B cell (primary cell): Measurements from ENCODE around the gene ST6GALNAC5. TPM values are rescaled to one million over a fixed set of nuclear protein-coding genes. Genes with fewer than 3 reads are reported as not detected.

Experiments used
- ATAC-seq: fragments of 200-7000 bp; cut with Tn5 transposase; one replicate; pipeline ENCODE4 v1.10.0; 2021; ENCODE audit warnings: low read depth, mild to moderate bottlenecking, moderate number of reproducible peaks, moderate library complexity
- CTCF ChIA-PET: fragments of 350-600 bp; sonication (Branson Sonifier 250); formaldehyde crosslinking; loops from one replicate; lab custom pipeline; 2021; ENCODE audit warnings: antibody characterized with exemption, inconsistent platforms; lab: Charles Lee
- POLR2A ChIA-PET: fragments of 350-600 bp; sonication (Branson Sonifier 250); formaldehyde crosslinking; loops from one replicate; lab custom pipeline; 2021; ENCODE audit warnings: antibody characterized with exemption; lab: Charles Lee
- DNase-seq: peaks from one replicate; pipeline ENCODE4 v3.0.0; 2013
- H2AFZ ChIP-seq: 2 replicates; pipeline ENCODE4 v1.6.1; 2012; ENCODE audit warnings: mild to moderate bottlenecking, low read depth, low read length; ENCODE audit not compliant: insufficient read depth, poor library complexity, severe bottlenecking
- H3K27ac ChIP-seq, 2 donors: 1 replicate in 1 of 2; 2 replicates in 1 of 2; pipeline ENCODE4 v1.5.1; 2012 to 2013; ENCODE audit warnings: low read length in 2 of 2, mild to moderate bottlenecking in 2 of 2, moderate library complexity in 1 of 2
- H3K27me3 ChIP-seq, 4 experiments: fragments of 200-600 bp in 1 of 4; sonication (generic) in 1 of 4; replicated peaks in 1 of 4; 1 replicate in 2 of 4; 2 replicates in 2 of 4; pipeline versions ENCODE4 v1.6.1 to v1.7.0; 2013 to 2016; ENCODE audit warnings: low read length in 3 of 4, mild to moderate bottlenecking in 2 of 4, mixed read lengths in 1 of 4, moderate library complexity in 1 of 4; ENCODE audit not compliant: insufficient read depth in 4 of 4, control insufficient read depth in 3 of 4; ENCODE audit errors: control extremely low read depth in 1 of 4
- H3K36me3 ChIP-seq, 2 experiments: replicated peaks in 1 of 2; 1 replicate in 1 of 2; 2 replicates in 1 of 2; pipeline versions ENCODE4 v1.6.1 to v1.7.1; 2013; ENCODE audit warnings: low read length in 1 of 2; ENCODE audit not compliant: insufficient read depth in 2 of 2, control insufficient read depth in 1 of 2; ENCODE audit errors: control extremely low read depth in 1 of 2, extremely low read depth in 1 of 2
- H3K4me1 ChIP-seq, 2 donors: fragments of 200-600 bp in 1 of 2; sonication (generic) in 1 of 2; 1 replicate in 1 of 2; 2 replicates in 1 of 2; pipeline versions ENCODE4 v1.5.1 to v1.6.1; 2013 to 2017; ENCODE audit warnings: low read length in 2 of 2; ENCODE audit not compliant: control insufficient read depth in 2 of 2, insufficient read depth in 2 of 2
- H3K4me2 ChIP-seq: replicated peaks from 2 replicates; pipeline ENCODE3; 2012; ENCODE audit warnings: mild to moderate bottlenecking, low read depth, low read length; ENCODE audit not compliant: poor library complexity, severe bottlenecking
- H3K4me3 ChIP-seq, 5 experiments: fragments of 200-600 bp in 1 of 5; sonication (generic) in 1 of 5; 1 replicate in 3 of 5; 2 replicates in 2 of 5; pipeline versions ENCODE4 v1.5.1 to v1.7.0; 2011 to 2016; ENCODE audit warnings: low read length in 4 of 5, mild to moderate bottlenecking in 4 of 5, low read depth in 2 of 5, control low read depth in 1 of 5, moderate library complexity in 1 of 5; ENCODE audit not compliant: insufficient read depth in 1 of 5; ENCODE audit errors: control extremely low read depth in 1 of 5, extremely low read depth in 1 of 5
- H3K79me2 ChIP-seq: fragments of 200-600 bp; sonication (generic); one replicate; pipeline ENCODE4 v1.6.0; 2016; ENCODE audit warnings: low read length; ENCODE audit not compliant: control insufficient read depth, insufficient read depth
- H3K9ac ChIP-seq: fragments of 200-600 bp; sonication (generic); 2 replicates; pipeline ENCODE4 v1.6.1; 2017; ENCODE audit warnings: mild to moderate bottlenecking, low read length, moderate library complexity
- H3K9me3 ChIP-seq, 3 donors: one replicate each; pipeline versions ENCODE4 v1.6.1 to v1.7.1; 2013; ENCODE audit warnings: low read length in 2 of 3; ENCODE audit not compliant: control insufficient read depth in 2 of 3, insufficient read depth in 1 of 3; ENCODE audit errors: control extremely low read depth in 1 of 3
- H4K20me1 ChIP-seq: 2 replicates; pipeline ENCODE4 v1.6.0; 2012; ENCODE audit warnings: mild to moderate bottlenecking, low read length; ENCODE audit not compliant: insufficient read depth, control insufficient read depth, poor library complexity, severe bottlenecking
- H3K27ac Mint-ChIP-seq: one replicate; pipeline ENCODE4 v1.8.0; 2021; ENCODE audit warnings: mixed read lengths
- H3K27me3 Mint-ChIP-seq: one replicate; pipeline ENCODE4 v1.8.0; 2021; ENCODE audit warnings: mixed read lengths
- H3K4me1 Mint-ChIP-seq: one replicate; pipeline ENCODE4 v1.8.0; 2021; ENCODE audit warnings: mixed read lengths
- H3K4me3 Mint-ChIP-seq: one replicate; pipeline ENCODE4 v1.8.0; 2021; ENCODE audit warnings: mixed read lengths
- H3K9me3 Mint-ChIP-seq: one replicate; pipeline ENCODE4 v1.8.0; 2022; ENCODE audit warnings: mixed read lengths; ENCODE audit not compliant: insufficient read depth
- CTCF ChIP-seq: fragments of 200-600 bp; IDR thresholded peaks from one replicate; pipeline ENCODE4 v1.8.0; 2022; ENCODE audit warnings: antibody characterized with exemption, mild to moderate bottlenecking
- EZH2 ChIP-seq: IDR thresholded peaks from 2 replicates; pipeline ENCODE4 v1.6.1; 2012; ENCODE audit warnings: borderline replicate concordance, low read depth, mild to moderate bottlenecking, moderate library complexity, low read length; ENCODE audit not compliant: insufficient read depth, poor library complexity, severe bottlenecking
- WGBS: methylation state at CpG from one replicate; pipeline ENCODE4 v1.1.5; 2013; ENCODE audit warnings: missing lambda C conversion rate; ENCODE audit not compliant: insufficient coverage; 5-methylcytosine and 5-hydroxymethylcytosine counted together
- intact Hi-C: fragments of 100-400 bp; cut with micrococcal nuclease; formaldehyde crosslinking; loops from one replicate; pipeline ENCODE4 v1.10.0; 2022
- polyA plus RNA-seq: library from polyadenylated mRNA; depleted of rRNA; stranded (reverse); fragments of >200 nt; gene quantifications from 2 replicates; pipeline ENCODE4 v1.2.3, GENCODE V29; 2012
- total RNA-seq, 2 donors: library from RNA; stranded (reverse); fragments of 120-200 nt in 1 of 2; gene quantifications; 1 replicate in 1 of 2; 2 replicates in 1 of 2; pipeline versions ENCODE4 v1.2.3 to v1.2.4, GENCODE V29; 2013 to 2022

ST6GALNAC5 gene
- total and polyA plus RNA-seq, 2 donors (not counting 1 experiment from before 2014, with no cell fraction given), result not detected

- H4K20me1 ChIP-seq, result no peaks in the 10 kb centered on the region
- H3K79me2 ChIP-seq, result no peaks in the 10 kb centered on the region
- no peak for DNase-seq
- no peak overlapping the region for H3K4me3 Mint-ChIP-seq
- H3K27me3 ChIP-seq, result no peaks in the 10 kb centered on the region
- no peak overlapping the region for H3K27ac ChIP-seq
- H3K9me3 ChIP-seq, result no peaks in the 10 kb centered on the region
- no peak overlapping the region for H3K4me2 ChIP-seq
- no peaks in the 10 kb centered on the region for H3K4me1 ChIP-seq
- no peak overlapping the region for H3K4me3 ChIP-seq
- ChIA-PET CTCF (no interaction called here), POLR2A (no interaction called here)
- ATAC-seq, result no peak
- no peak overlapping the region for H3K27ac Mint-ChIP-seq
- TF ChIP-seq EZH2, result no peak
- TF ChIP-seq CTCF, result no peak
- no peak overlapping the region for H3K9ac ChIP-seq
- H3K4me1 Mint-ChIP-seq, result no peaks in the 10 kb centered on the region
- intact Hi-C loops, result no loop called here
- no peaks in the 10 kb centered on the region for H3K9me3 Mint-ChIP-seq
- 100% methylated on average over 1 of the region's 2 CpGs for WGBS
- H3K27me3 Mint-ChIP-seq, result no peaks in the 10 kb centered on the region
- no peaks in the 10 kb centered on the region for H3K36me3 ChIP-seq
- H2AFZ ChIP-seq, result no peak overlapping the region
Observed at GRCh38 chr1:76950306-76950705, 83.0 kb downstream of the ST6GALNAC5 start.

- intact Hi-C loops, result no loop called here
- Histone ChIP-seq H3K9ac (no peak overlapping the region), H3K4me2 (no peak overlapping the region), H3K36me3 (no peaks in the 10 kb centered on the region), H3K27me3 (no peaks in the 10 kb centered on the region), H3K27ac (no peak overlapping the region), H3K9me3 (no peaks in the 10 kb centered on the region), H3K79me2 (no peaks in the 10 kb centered on the region), H3K4me1 (no peaks in the 10 kb centered on the region), H4K20me1 (no peaks in the 10 kb centered on the region), H2AFZ (no peak overlapping the region), H3K4me3 (no peak overlapping the region)
- H3K9me3 Mint-ChIP-seq, result no peaks in the 10 kb centered on the region
- CTCF ChIA-PET, result no interaction called here
- H3K4me3 Mint-ChIP-seq, result no peak overlapping the region
- no peaks in the 10 kb centered on the region for H3K4me1 Mint-ChIP-seq
- no peak overlapping the region for H3K27ac Mint-ChIP-seq
- POLR2A ChIA-PET, result no interaction called here
- no peak for ATAC-seq
- TF ChIP-seq CTCF (no peak), EZH2 (no peak)
- WGBS, result 100% methylated on average over 1 of the region's 2 CpGs
- no peak for DNase-seq
- no peaks in the 10 kb centered on the region for H3K27me3 Mint-ChIP-seq
Observed at GRCh38 chr1:76951153-76951552, 83.9 kb downstream of the ST6GALNAC5 start.
